Neural cell (in vitro differentiated cells): ENCODE results near the gene EFCAB6. TPM values are rescaled to one million over a fixed set of nuclear protein-coding genes. Genes with fewer than 3 reads are reported as not detected.

Experiments
- H2AFZ ChIP-seq: fragments of 200-600, 300-800 bp; sonication (generic), shearing (Covaris generic); 2 replicates; pipeline ENCODE4 v1.6.0; 2014; ENCODE audit warnings: low read depth, mild to moderate bottlenecking, antibody characterized with exemption, low read length, moderate library complexity
- H3F3A ChIP-seq: fragments of 200-600 bp; shearing (Covaris generic); 2 replicates; pipeline ENCODE4 v1.6.1; 2016; ENCODE audit warnings: mild to moderate bottlenecking, moderate library complexity, mixed read lengths, antibody characterized with exemption, low read length; ENCODE audit not compliant: insufficient read depth, poor library complexity, severe bottlenecking
- H3K27ac ChIP-seq: fragments of 200-600, 300-800 bp; sonication (generic), shearing (Covaris generic); 2 replicates; pipeline ENCODE4 v1.5.1; 2014; ENCODE audit warnings: mild to moderate bottlenecking, low read length, moderate library complexity
- H3K27me3 ChIP-seq: fragments of 300-800, 200-600 bp; sonication (generic), shearing (Covaris generic); 2 replicates; pipeline ENCODE4 v1.6.0; 2014; ENCODE audit warnings: mild to moderate bottlenecking, low read depth, low read length, moderate library complexity; ENCODE audit not compliant: insufficient read depth
- H3K36me3 ChIP-seq: fragments of 300-800, 200-600 bp; sonication (generic), shearing (Covaris generic); 2 replicates; pipeline ENCODE4 v1.5.1; 2014; ENCODE audit warnings: mild to moderate bottlenecking, antibody characterized with exemption, low read length, moderate library complexity; ENCODE audit not compliant: insufficient read depth
- H3K4me2 ChIP-seq: fragments of 300-800, 200-600 bp; sonication (generic), shearing (Covaris generic); 2 replicates; pipeline ENCODE4 v1.6.0; 2014; ENCODE audit warnings: mild to moderate bottlenecking, low read length
- H3K4me3 ChIP-seq: fragments of 300-800, 200-600 bp; sonication (generic), shearing (Covaris generic); 2 replicates; pipeline ENCODE4 v1.5.1; 2014; ENCODE audit warnings: mild to moderate bottlenecking, low read length, moderate library complexity
- H3K79me2 ChIP-seq: fragments of 200-600 bp; shearing (Covaris generic); replicated peaks from 2 replicates; pipeline ENCODE4 v1.6.0; 2014; ENCODE audit warnings: mild to moderate bottlenecking, low read length, moderate library complexity; ENCODE audit not compliant: insufficient read depth
- H3K9ac ChIP-seq: fragments of 300-800, 200-600 bp; sonication (generic), shearing (Covaris generic); 2 replicates; pipeline ENCODE4 v1.6.1; 2016; ENCODE audit warnings: mild to moderate bottlenecking, low read length, mixed read lengths
- H3K9me2 ChIP-seq: fragments of 200-600 bp; shearing (Covaris generic); 2 replicates; pipeline ENCODE4 v1.6.1; 2016; ENCODE audit warnings: mild to moderate bottlenecking, low read length, mixed read lengths; ENCODE audit not compliant: insufficient read depth
- H3K9me3 ChIP-seq: fragments of 200-600, 300-800 bp; sonication (generic), shearing (Covaris generic); 2 replicates; pipeline ENCODE4 v1.6.1; 2016; ENCODE audit warnings: mild to moderate bottlenecking, mixed run types, low read length, moderate library complexity, mixed read lengths
- H4K20me1 ChIP-seq: fragments of 200-600 bp; shearing (Covaris generic); 2 replicates; pipeline ENCODE4 v1.6.1; 2016; ENCODE audit warnings: mild to moderate bottlenecking, mixed run types; ENCODE audit not compliant: insufficient read depth
- CTCF ChIP-seq: fragments of 450-650 bp; IDR thresholded peaks from 2 replicates; pipeline ENCODE4 v1.5.1; 2014; ENCODE audit warnings: antibody characterized with exemption, mild to moderate bottlenecking, moderate library complexity; ENCODE audit not compliant: poor library complexity, severe bottlenecking
- EP300 ChIP-seq: fragments of 450-650 bp; conservative IDR thresholded peaks from 2 replicates; pipeline ENCODE4 v1.6.1; 2014; ENCODE audit warnings: antibody characterized with exemption, mild to moderate bottlenecking, moderate library complexity; ENCODE audit not compliant: poor library complexity, severe bottlenecking
- EZH2 ChIP-seq: fragments of 200-600, 300-800 bp; shearing (Covaris generic), sonication (generic); IDR thresholded peaks from 2 replicates; pipeline ENCODE4 v1.6.1; 2014; ENCODE audit warnings: antibody characterized with exemption, low read length, borderline replicate concordance, mild to moderate bottlenecking; ENCODE audit not compliant: insufficient read depth, poor library complexity, severe bottlenecking
- MXI1 ChIP-seq: fragments of 450-650 bp; conservative IDR thresholded peaks from 2 replicates; pipeline ENCODE4 v1.6.1; 2014; ENCODE audit warnings: antibody characterized with exemption, mild to moderate bottlenecking; ENCODE audit not compliant: poor library complexity, severe bottlenecking
- POLR2AphosphoS5 ChIP-seq: IDR thresholded peaks from 2 replicates; pipeline ENCODE4 v1.6.1; 2012
- RAD21 ChIP-seq: fragments of 450-650 bp; conservative IDR thresholded peaks from 2 replicates; pipeline ENCODE4 v1.6.1; 2014; ENCODE audit warnings: antibody characterized with exemption, mild to moderate bottlenecking, moderate library complexity
- REST ChIP-seq: IDR thresholded peaks from 2 replicates; pipeline ENCODE4 v1.6.1; 2012; ENCODE audit warnings: borderline replicate concordance
- SMC3 ChIP-seq: fragments of 450-650 bp; conservative IDR thresholded peaks from 2 replicates; pipeline ENCODE4 v1.6.1; 2014; ENCODE audit warnings: antibody characterized with exemption, mild to moderate bottlenecking, moderate library complexity; ENCODE audit not compliant: poor library complexity
- TAF1 ChIP-seq: IDR thresholded peaks from 2 replicates; pipeline ENCODE4 v1.6.1; 2012; ENCODE audit warnings: low read depth
- polyA plus RNA-seq: library from polyadenylated mRNA; depleted of rRNA; stranded (reverse); fragments of >200 nt; gene quantifications from 2 replicates; pipeline ENCODE4 v1.2.3, GENCODE V29; 2014

EFCAB6 gene
- polyA plus RNA-seq, 1 donor from 2014 or later, result 1.4 TPM

GRCh38 chr22:43776081-43776670 is 35.9 kb downstream of the EFCAB6 start:
- no peak overlapping the region for H3K9ac ChIP-seq
- no peak for TF ChIP-seq TAF1
- TF ChIP-seq EZH2, result no peak
- no peak for TF ChIP-seq EP300
- no peak for TF ChIP-seq CTCF
- no peak for TF ChIP-seq MXI1
- TF ChIP-seq SMC3, result no peak
- TF ChIP-seq REST, result no peak
- TF ChIP-seq POLR2AphosphoS5, result no peak
- no peak for TF ChIP-seq RAD21
- no peak overlapping the region for H3K4me3 ChIP-seq
- no peaks in the 10 kb centered on the region for H3K79me2 ChIP-seq
- no peaks in the 10 kb centered on the region for H3K36me3 ChIP-seq
- no peak overlapping the region for H3K27ac ChIP-seq
- H4K20me1 ChIP-seq, result no peaks in the 10 kb centered on the region
- H2AFZ ChIP-seq, result no peak overlapping the region
- no peaks in the 10 kb centered on the region for H3K9me2 ChIP-seq
- no peaks in the 10 kb centered on the region for H3K9me3 ChIP-seq
- no peaks in the 10 kb centered on the region for H3F3A ChIP-seq
- no peak overlapping the region for H3K4me2 ChIP-seq
- H3K27me3 ChIP-seq, result no peaks in the 10 kb centered on the region

DNA sequence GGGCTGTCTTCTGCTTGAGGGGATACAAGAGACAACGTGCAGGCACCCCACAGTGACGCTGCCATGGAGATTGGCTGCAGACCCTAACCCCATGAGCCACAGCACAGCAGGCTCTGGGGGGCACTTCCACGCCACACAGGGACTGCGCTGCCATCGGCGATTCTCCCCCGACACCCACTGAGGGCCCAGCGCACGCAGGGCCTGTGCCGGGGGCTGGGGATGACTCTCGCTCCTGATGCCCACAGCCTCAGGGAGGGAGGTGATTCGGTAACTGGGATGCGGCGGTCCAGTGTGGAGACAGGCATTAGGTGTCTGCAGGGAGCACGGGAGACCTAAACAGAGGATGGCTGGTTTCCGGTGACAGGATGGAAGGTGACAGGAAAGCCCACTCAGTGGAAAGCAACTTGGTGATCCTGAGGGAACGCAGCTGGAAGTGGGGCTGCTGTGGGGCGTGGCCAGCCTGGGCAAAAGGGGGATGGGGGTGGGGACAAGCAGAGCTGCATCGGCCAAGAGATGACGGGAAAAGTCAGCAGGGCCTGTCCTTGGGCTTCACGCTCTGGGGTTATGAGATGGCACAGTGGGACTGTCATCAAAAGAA is 37.7 kb downstream of the EFCAB6 start:
- Histone ChIP-seq H3K79me2 (no peaks in the 10 kb centered on the region), H3F3A (no peaks in the 10 kb centered on the region), H3K9me2 (no peaks in the 10 kb centered on the region), H3K27me3 (no peaks in the 10 kb centered on the region), H4K20me1 (no peaks in the 10 kb centered on the region), H2AFZ (no peak overlapping the region), H3K4me2 (no peak overlapping the region), H3K27ac (no peak overlapping the region), H3K9me3 (no peaks in the 10 kb centered on the region), H3K4me3 (no peak overlapping the region), H3K36me3 (no peaks in the 10 kb centered on the region), H3K9ac (no peak overlapping the region)
- TF ChIP-seq REST, result no peak
- TF ChIP-seq MXI1, result no peak
- no peak for TF ChIP-seq POLR2AphosphoS5
- no peak for TF ChIP-seq EZH2
